K562 (cell line): ENCODE data around the gene DEF6. TPM values are rescaled to one million over a fixed set of nuclear protein-coding genes. Genes with fewer than 3 reads are reported as not detected.

Experiments used
- FOXJ3 ChIP-seq: sonication (generic); formaldehyde crosslinking; IDR thresholded peaks from 2 replicates; pipeline ENCODE4 v1.4.0; 2020; ENCODE audit warnings: mild to moderate bottlenecking, missing genetic modification reagents
- IRF2 ChIP-seq: sonication (generic); formaldehyde crosslinking; IDR thresholded peaks from 2 replicates; pipeline ENCODE4 v1.8.1; 2022; ENCODE audit warnings: mild to moderate bottlenecking, missing genetic modification reagents
- SRF ChIP-seq, 2 experiments: fragments of 250-450, 450-650 bp in 1 of 2; sonication (Bioruptor Pico) in 1 of 2; sonication (generic) in 1 of 2; formaldehyde crosslinking; IDR thresholded peaks; 2 replicates each; pipeline versions ENCODE4 v1.5.0 to v1.5.1; 2020 to 2022; ENCODE audit warnings: mild to moderate bottlenecking in 1 of 2, missing genetic modification reagents in 1 of 2
- ZNF146 ChIP-seq: IDR thresholded peaks from one replicate; pipeline ENCODE4 v1.6.1; 2018; ENCODE audit warnings: missing compliant biosample characterization; ENCODE audit not compliant: unreplicated experiment
- ZNF57 ChIP-seq: fragments of 450-650 bp; formaldehyde crosslinking; IDR thresholded peaks from 2 replicates; pipeline ENCODE4 v1.4.0; 2020; ENCODE audit warnings: mild to moderate bottlenecking, moderate library complexity
- polyA plus RNA-seq, 8 experiments: library from polyadenylated mRNA; depleted of rRNA in 4 of 8; stranded (reverse) in 5 of 8; unstranded in 3 of 8; fragments of >200 nt; fragmentation: Nextera tagmentation in 2 of 8; fragmentation: Illumina TruSeq in 1 of 8; extraction: Ambion mirVana in 2 of 8; extraction: Trizol in 1 of 8; gene quantifications; 2 replicates each; pipeline versions ENCODE4 v1.2.1 to v1.2.3, GENCODE V29; 2011 to 2014; ENCODE audit warnings: inconsistent platforms in 1 of 8, missing spikeins in 1 of 8
- total RNA-seq, 7 experiments: library from RNA; depleted of rRNA in 6 of 7; stranded (reverse); fragments of >200 nt in 6 of 7; fragmentation: Illumina TruSeq in 2 of 7; extraction: Trizol in 2 of 7; gene quantifications; 2 replicates each; pipeline versions ENCODE4 v1.2.1 to v1.2.3, GENCODE V29; 2011 to 2021; ENCODE audit warnings: low replicate concordance in 1 of 7
- TF ChIP-seq, protein P1 (sequence below): fragments of 450-650 bp; IDR thresholded peaks from 2 replicates; pipeline ENCODE4 v1.6.1; 2016; ENCODE audit warnings: mild to moderate bottlenecking, moderate library complexity
- TF ChIP-seq, protein P2 (sequence below): fragments of 250-450 bp; sonication (Bioruptor Pico); IDR thresholded peaks from 2 replicates; pipeline ENCODE4 v1.8.0; 2022; ENCODE audit warnings: inconsistent platforms, mild to moderate bottlenecking, moderate library complexity, borderline replicate concordance
- TF ChIP-seq, protein P3 (sequence below): fragments of 150-350 bp; conservative IDR thresholded peaks from 2 replicates; pipeline ENCODE4 v1.6.1; 2014; ENCODE audit warnings: low read length

Gene DEF6
- total and polyA plus RNA-seq, 9 of the 15 experiments (the other 6 are each of a cell fraction or from before 2014, with no cell fraction given): 1.3 to 44.6 (median 22.7) TPM

DNA sequence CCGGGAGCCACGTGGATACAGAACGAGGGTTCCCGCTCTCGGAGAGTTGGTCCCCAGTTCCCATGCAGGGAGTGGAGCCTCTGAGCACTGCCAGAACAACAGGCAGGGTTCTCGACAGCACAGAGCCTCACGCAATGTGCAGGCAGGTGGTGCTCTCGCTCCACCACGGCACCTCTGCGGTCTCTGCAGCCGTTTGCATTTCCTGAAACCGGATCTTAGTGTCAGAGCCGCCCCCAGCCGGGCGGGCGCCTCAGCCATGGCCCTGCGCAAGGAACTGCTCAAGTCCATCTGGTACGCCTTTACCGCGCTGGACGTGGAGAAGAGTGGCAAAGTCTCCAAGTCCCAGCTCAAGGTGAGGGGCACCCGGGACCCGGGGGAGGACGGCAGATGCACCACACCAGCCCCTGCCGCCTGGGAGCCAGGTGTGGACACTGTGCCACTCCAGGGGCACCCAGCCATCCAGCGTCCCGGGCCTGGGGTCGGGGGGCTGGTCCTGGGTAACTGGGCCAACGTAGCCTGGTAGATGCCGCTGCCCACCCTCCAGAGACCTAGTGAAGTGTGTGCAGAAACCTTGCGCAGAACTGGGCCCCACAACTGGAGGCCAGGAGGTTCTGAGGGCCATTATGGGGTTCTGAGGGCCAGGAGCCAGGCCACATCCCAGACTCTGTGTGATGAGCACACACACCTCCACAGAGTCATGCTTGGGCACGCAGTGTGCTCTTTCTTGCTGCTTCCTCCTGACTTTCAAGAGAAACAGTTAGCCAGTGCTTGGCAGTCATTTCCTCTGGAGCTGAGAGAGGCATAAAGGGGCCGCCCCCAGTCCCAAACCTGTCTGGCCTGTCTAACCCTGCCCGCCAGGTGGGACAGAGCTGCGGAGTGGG lies at the start of gene DEF6 (continued):
- TF ChIP-seq, protein P1, sequence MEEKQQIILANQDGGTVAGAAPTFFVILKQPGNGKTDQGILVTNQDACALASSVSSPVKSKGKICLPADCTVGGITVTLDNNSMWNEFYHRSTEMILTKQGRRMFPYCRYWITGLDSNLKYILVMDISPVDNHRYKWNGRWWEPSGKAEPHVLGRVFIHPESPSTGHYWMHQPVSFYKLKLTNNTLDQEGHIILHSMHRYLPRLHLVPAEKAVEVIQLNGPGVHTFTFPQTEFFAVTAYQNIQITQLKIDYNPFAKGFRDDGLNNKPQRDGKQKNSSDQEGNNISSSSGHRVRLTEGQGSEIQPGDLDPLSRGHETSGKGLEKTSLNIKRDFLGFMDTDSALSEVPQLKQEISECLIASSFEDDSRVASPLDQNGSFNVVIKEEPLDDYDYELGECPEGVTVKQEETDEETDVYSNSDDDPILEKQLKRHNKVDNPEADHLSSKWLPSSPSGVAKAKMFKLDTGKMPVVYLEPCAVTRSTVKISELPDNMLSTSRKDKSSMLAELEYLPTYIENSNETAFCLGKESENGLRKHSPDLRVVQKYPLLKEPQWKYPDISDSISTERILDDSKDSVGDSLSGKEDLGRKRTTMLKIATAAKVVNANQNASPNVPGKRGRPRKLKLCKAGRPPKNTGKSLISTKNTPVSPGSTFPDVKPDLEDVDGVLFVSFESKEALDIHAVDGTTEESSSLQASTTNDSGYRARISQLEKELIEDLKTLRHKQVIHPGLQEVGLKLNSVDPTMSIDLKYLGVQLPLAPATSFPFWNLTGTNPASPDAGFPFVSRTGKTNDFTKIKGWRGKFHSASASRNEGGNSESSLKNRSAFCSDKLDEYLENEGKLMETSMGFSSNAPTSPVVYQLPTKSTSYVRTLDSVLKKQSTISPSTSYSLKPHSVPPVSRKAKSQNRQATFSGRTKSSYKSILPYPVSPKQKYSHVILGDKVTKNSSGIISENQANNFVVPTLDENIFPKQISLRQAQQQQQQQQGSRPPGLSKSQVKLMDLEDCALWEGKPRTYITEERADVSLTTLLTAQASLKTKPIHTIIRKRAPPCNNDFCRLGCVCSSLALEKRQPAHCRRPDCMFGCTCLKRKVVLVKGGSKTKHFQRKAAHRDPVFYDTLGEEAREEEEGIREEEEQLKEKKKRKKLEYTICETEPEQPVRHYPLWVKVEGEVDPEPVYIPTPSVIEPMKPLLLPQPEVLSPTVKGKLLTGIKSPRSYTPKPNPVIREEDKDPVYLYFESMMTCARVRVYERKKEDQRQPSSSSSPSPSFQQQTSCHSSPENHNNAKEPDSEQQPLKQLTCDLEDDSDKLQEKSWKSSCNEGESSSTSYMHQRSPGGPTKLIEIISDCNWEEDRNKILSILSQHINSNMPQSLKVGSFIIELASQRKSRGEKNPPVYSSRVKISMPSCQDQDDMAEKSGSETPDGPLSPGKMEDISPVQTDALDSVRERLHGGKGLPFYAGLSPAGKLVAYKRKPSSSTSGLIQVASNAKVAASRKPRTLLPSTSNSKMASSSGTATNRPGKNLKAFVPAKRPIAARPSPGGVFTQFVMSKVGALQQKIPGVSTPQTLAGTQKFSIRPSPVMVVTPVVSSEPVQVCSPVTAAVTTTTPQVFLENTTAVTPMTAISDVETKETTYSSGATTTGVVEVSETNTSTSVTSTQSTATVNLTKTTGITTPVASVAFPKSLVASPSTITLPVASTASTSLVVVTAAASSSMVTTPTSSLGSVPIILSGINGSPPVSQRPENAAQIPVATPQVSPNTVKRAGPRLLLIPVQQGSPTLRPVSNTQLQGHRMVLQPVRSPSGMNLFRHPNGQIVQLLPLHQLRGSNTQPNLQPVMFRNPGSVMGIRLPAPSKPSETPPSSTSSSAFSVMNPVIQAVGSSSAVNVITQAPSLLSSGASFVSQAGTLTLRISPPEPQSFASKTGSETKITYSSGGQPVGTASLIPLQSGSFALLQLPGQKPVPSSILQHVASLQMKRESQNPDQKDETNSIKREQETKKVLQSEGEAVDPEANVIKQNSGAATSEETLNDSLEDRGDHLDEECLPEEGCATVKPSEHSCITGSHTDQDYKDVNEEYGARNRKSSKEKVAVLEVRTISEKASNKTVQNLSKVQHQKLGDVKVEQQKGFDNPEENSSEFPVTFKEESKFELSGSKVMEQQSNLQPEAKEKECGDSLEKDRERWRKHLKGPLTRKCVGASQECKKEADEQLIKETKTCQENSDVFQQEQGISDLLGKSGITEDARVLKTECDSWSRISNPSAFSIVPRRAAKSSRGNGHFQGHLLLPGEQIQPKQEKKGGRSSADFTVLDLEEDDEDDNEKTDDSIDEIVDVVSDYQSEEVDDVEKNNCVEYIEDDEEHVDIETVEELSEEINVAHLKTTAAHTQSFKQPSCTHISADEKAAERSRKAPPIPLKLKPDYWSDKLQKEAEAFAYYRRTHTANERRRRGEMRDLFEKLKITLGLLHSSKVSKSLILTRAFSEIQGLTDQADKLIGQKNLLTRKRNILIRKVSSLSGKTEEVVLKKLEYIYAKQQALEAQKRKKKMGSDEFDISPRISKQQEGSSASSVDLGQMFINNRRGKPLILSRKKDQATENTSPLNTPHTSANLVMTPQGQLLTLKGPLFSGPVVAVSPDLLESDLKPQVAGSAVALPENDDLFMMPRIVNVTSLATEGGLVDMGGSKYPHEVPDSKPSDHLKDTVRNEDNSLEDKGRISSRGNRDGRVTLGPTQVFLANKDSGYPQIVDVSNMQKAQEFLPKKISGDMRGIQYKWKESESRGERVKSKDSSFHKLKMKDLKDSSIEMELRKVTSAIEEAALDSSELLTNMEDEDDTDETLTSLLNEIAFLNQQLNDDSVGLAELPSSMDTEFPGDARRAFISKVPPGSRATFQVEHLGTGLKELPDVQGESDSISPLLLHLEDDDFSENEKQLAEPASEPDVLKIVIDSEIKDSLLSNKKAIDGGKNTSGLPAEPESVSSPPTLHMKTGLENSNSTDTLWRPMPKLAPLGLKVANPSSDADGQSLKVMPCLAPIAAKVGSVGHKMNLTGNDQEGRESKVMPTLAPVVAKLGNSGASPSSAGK: peak; percentile 77
- TF ChIP-seq SRF (CRISPR knock-in tag; IDR thresholded peaks at IDR 0.05) (peak in 1 of 2 experiments; percentile 67; a peak in 1 of 4 replicates), FOXJ3 (CRISPR knock-in tag) (no peak), ZNF146 (CRISPR knock-in tag) (no peak), IRF2 (CRISPR knock-in tag) (no peak), ZNF57 (no peak)
- TF ChIP-seq, protein P2, sequence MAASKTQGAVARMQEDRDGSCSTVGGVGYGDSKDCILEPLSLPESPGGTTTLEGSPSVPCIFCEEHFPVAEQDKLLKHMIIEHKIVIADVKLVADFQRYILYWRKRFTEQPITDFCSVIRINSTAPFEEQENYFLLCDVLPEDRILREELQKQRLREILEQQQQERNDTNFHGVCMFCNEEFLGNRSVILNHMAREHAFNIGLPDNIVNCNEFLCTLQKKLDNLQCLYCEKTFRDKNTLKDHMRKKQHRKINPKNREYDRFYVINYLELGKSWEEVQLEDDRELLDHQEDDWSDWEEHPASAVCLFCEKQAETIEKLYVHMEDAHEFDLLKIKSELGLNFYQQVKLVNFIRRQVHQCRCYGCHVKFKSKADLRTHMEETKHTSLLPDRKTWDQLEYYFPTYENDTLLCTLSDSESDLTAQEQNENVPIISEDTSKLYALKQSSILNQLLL (CRISPR knock-in tag): no peak
- TF ChIP-seq, protein P3, sequence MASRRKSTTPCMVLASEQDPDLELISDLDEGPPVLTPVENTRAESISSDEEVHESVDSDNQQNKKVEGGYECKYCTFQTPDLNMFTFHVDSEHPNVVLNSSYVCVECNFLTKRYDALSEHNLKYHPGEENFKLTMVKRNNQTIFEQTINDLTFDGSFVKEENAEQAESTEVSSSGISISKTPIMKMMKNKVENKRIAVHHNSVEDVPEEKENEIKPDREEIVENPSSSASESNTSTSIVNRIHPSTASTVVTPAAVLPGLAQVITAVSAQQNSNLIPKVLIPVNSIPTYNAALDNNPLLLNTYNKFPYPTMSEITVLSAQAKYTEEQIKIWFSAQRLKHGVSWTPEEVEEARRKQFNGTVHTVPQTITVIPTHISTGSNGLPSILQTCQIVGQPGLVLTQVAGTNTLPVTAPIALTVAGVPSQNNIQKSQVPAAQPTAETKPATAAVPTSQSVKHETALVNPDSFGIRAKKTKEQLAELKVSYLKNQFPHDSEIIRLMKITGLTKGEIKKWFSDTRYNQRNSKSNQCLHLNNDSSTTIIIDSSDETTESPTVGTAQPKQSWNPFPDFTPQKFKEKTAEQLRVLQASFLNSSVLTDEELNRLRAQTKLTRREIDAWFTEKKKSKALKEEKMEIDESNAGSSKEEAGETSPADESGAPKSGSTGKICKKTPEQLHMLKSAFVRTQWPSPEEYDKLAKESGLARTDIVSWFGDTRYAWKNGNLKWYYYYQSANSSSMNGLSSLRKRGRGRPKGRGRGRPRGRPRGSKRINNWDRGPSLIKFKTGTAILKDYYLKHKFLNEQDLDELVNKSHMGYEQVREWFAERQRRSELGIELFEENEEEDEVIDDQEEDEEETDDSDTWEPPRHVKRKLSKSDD: peak; percentile 62; the same call in 1 of the 2 replicates
